ENCODE measurements around the gene MAP2K5. TPM values are rescaled to one million over a fixed set of nuclear protein-coding genes. Genes with fewer than 3 reads are reported as not detected.

Gene MAP2K5
- total and polyA plus RNA-seq, 7 donors, result 11.3 to 19.4 (median 14.3) TPM

DNA sequence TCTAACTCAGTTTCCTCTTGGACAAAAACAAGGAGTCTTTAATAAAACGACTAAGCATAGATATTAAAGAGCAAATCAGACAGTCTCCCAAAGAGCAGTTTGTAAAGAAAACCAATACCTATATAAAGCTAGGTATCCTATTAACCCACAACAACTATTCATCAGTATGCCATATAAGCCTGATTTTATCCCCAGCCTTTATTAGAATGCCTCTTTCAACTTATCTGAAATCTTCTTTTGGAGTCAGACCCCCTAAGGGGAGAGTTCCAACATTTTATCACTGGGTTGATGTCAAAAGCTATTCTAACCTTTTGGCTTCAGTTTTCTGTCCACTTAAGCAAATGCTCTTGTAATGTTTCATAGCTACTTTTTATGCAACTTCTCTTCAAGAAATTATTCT lies 17.8 kb downstream of the MAP2K5 start:
- no peak overlapping the region for H3K27ac ChIP-seq

DNA sequence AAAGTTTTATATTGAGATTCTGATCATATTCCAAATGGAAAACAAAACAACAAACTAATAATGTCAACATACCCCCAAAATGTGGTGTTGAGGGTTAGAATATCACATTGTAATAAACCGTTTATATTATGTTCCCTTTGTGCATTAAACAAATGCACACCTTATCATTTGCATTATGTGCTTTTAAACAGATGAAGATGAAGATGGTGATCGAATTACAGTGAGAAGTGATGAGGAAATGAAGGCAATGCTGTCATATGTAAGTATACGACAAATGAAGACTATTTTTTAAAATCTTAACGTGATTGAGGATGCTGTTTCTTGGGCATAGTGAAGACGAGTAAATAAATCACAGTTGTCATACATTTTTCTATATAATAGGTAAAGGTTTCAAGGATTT lies 20.6 kb downstream of the MAP2K5 start:
- WGBS, 2 donors, result 96% methylated on average over 5 of the region's 5 CpGs
- DNase-seq, result no peak
- Histone ChIP-seq H3K4me1 (no peaks in the 10 kb centered on the region), H3K27ac (no peak overlapping the region), H3K27me3 (no peaks in the 10 kb centered on the region), H3K36me3 (peaks cover 0 to 3% (median 0%) of the 10 kb centered on the region in 4 donors), H3K9me3 (no peaks in the 10 kb centered on the region), H3K4me3 (no peak overlapping the region)
- no peak for TF ChIP-seq POLR2AphosphoS5 (IDR thresholded peaks at IDR 0.05)
- TF ChIP-seq, protein P1, sequence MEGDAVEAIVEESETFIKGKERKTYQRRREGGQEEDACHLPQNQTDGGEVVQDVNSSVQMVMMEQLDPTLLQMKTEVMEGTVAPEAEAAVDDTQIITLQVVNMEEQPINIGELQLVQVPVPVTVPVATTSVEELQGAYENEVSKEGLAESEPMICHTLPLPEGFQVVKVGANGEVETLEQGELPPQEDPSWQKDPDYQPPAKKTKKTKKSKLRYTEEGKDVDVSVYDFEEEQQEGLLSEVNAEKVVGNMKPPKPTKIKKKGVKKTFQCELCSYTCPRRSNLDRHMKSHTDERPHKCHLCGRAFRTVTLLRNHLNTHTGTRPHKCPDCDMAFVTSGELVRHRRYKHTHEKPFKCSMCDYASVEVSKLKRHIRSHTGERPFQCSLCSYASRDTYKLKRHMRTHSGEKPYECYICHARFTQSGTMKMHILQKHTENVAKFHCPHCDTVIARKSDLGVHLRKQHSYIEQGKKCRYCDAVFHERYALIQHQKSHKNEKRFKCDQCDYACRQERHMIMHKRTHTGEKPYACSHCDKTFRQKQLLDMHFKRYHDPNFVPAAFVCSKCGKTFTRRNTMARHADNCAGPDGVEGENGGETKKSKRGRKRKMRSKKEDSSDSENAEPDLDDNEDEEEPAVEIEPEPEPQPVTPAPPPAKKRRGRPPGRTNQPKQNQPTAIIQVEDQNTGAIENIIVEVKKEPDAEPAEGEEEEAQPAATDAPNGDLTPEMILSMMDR (IDR thresholded peaks at IDR 0.05), result no peak
- TF ChIP-seq POLR2A (IDR thresholded peaks at IDR 0.05), result no peak
- no peak for TF ChIP-seq EP300 (IDR thresholded peaks at IDR 0.05)
- intact Hi-C loops (cut with DNase I), result no loop called here

More for the DNA sequence above, 17.8 kb downstream of the MAP2K5 start:
- Histone ChIP-seq H3K27me3 (no peaks in the 10 kb centered on the region), H3K4me1 (no peaks in the 10 kb centered on the region), H3K9me3 (no peaks in the 10 kb centered on the region), H3K36me3 (peaks cover 0 to 14% (median 0%) of the 10 kb centered on the region in 4 donors), H3K4me3 (no peak overlapping the region)
- 90 to 93% methylated on average over 1 of the region's 1 CpG for WGBS, 2 donors
- intact Hi-C loops (cut with DNase I), result no loop called here
- TF ChIP-seq EP300 (IDR thresholded peaks at IDR 0.05) (no peak), POLR2A (IDR thresholded peaks at IDR 0.05) (no peak), POLR2AphosphoS5 (IDR thresholded peaks at IDR 0.05) (no peak)
- TF ChIP-seq, protein P1 (IDR thresholded peaks at IDR 0.05), result no peak
- no peak for DNase-seq

DNA sequence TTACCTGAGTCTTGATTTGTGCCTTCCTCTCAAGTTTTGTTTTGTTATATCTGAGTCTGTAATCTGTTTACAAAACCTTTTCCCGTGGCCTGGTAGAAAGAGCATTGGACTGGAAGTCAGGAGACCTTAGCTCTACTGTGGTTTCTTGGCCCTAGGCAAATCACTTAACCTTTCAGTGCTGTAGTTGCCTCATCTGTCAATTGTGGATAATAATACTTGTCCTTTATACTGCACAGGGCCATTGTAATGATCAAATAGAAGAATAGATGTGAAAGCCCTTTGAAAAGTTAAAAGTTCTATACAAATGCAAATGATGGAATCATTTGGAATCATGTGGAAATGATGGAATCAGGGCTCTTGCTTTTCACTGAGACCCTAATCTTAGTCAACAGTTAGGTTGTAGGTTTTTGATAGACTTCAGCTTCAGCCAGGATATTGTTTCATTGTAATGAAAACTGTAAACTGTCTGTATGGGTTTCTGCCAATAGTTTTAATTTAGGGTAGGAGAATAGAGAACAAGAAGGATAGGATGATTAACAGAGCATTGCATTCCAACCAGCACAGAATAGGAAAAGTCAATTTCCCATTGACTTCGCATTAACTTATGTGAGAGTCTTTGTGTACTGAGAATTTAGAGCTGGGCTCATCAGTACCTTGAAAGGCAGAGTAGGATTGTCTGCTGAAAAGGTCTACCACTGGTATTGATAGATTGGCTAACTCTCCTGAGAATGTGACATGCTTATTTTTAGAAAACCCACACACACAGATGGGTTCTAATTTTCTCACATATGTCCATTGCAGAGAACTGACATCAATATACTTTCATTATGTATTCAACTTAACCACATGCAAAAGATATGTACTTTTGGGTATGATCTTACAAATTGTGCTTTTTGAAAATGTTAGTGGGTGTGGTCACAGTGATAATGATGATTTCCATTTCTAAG lies 21.8 kb downstream of the MAP2K5 start:
- H3K9me3 ChIP-seq, result no peaks in the 10 kb centered on the region
- no peaks in the 10 kb centered on the region for H3K27me3 ChIP-seq
- no peak for DNase-seq
- H3K27ac ChIP-seq, result no peak overlapping the region
- H3K4me1 ChIP-seq, result no peaks in the 10 kb centered on the region
- 84 to 90% methylated on average over 2 of the region's 2 CpGs for WGBS, 2 donors
- TF ChIP-seq POLR2AphosphoS5 (IDR thresholded peaks at IDR 0.05) (no peak), POLR2A (IDR thresholded peaks at IDR 0.05) (no peak), EP300 (IDR thresholded peaks at IDR 0.05) (no peak)
- TF ChIP-seq, protein P1 (IDR thresholded peaks at IDR 0.05), result no peak
- intact Hi-C loops (cut with DNase I), result no loop called here
- no peak overlapping the region for H3K4me3 ChIP-seq
- H3K36me3 ChIP-seq, result peaks cover 0 to 3% (median 0%) of the 10 kb centered on the region in 4 donors

DNA sequence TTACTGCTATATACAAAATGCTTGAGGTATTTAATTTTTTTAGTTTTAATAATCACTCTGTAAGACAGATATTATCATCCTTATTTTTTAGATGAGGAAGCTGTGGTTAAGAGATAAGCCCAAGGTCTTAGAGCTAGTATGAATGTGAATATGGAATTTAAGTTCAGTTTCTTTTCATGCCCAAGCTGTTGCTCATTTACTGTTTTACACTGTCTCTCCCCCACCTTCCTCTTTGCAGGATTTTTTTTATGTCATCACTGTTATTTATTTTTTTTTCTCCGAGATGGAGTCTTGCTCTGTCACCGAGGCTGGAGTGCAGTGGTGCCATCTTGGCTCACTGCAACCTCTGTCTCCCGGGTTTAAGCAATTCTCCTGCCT lies 22.5 kb downstream of the MAP2K5 start:
- intact Hi-C loops (cut with DNase I), result no loop called here
- no peak for DNase-seq
- 70 to 93% methylated on average over 3 of the region's 3 CpGs for WGBS, 2 donors

More for the DNA sequence above, 22.5 kb downstream of the MAP2K5 start:
- H3K27me3 ChIP-seq, result no peaks in the 10 kb centered on the region
- TF ChIP-seq, protein P1 (IDR thresholded peaks at IDR 0.05), result no peak
- TF ChIP-seq POLR2A (IDR thresholded peaks at IDR 0.05), result no peak
- TF ChIP-seq EP300 (IDR thresholded peaks at IDR 0.05), result no peak
- no peak for TF ChIP-seq POLR2AphosphoS5 (IDR thresholded peaks at IDR 0.05)
- no peak overlapping the region for H3K4me3 ChIP-seq
- H3K4me1 ChIP-seq, result no peaks in the 10 kb centered on the region
- no peak overlapping the region for H3K27ac ChIP-seq
- H3K36me3 ChIP-seq, result peaks cover 0 to 2% (median 0%) of the 10 kb centered on the region in 4 donors
- H3K9me3 ChIP-seq, result no peaks in the 10 kb centered on the region
